ENCODE data around the gene DDX56.

DNA sequence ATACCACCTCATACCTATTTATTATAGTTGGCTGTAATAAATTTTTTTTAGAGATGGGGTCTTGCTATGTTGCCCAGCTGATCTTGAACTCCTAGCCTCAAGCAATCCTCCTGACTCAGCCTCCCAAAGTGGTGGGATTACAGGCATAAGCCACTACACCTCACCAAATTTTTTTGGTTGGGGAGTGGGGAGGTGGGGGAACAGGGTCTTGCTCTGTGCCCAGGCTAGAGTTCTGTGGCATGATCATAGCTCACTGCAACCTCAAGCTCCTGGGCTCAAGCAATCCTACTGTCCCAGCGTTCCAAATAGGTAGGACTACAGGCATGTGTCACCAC, 28.8 kb upstream of the DDX56 start:
- TF ChIP-seq POLR2A (IDR thresholded peaks at IDR 0.05): no peak
- TF ChIP-seq, protein P1, sequence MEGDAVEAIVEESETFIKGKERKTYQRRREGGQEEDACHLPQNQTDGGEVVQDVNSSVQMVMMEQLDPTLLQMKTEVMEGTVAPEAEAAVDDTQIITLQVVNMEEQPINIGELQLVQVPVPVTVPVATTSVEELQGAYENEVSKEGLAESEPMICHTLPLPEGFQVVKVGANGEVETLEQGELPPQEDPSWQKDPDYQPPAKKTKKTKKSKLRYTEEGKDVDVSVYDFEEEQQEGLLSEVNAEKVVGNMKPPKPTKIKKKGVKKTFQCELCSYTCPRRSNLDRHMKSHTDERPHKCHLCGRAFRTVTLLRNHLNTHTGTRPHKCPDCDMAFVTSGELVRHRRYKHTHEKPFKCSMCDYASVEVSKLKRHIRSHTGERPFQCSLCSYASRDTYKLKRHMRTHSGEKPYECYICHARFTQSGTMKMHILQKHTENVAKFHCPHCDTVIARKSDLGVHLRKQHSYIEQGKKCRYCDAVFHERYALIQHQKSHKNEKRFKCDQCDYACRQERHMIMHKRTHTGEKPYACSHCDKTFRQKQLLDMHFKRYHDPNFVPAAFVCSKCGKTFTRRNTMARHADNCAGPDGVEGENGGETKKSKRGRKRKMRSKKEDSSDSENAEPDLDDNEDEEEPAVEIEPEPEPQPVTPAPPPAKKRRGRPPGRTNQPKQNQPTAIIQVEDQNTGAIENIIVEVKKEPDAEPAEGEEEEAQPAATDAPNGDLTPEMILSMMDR (IDR thresholded peaks at IDR 0.05): no peak
